C4-2B (cell line): ENCODE data around the gene TRAF1.

ENCODE experiments used
- H3K27ac ChIP-seq: fragments of 450-650 bp; 2 replicates; pipeline ENCODE4 v1.5.1; 2017
- CTCF ChIP-seq: fragments of 450-650 bp; conservative IDR thresholded peaks from 2 replicates; pipeline ENCODE4 v1.5.1; 2017; ENCODE audit warnings: mild to moderate bottlenecking
- ZFX ChIP-seq: fragments of 450-650 bp; IDR thresholded peaks from 2 replicates; pipeline ENCODE4 v1.6.1; 2017

TRAF1 gene

GRCh38 chr9:120935383-120935857 is 8.8 kb upstream of the TRAF1 start:
- TF ChIP-seq ZFX: no peak
- no peak for TF ChIP-seq CTCF
- H3K27ac ChIP-seq: peak overlapping the region; percentile 71

GRCh38 chr9:120934281-120934680 is 7.7 kb upstream of the TRAF1 start:
- no peak for TF ChIP-seq ZFX
- peak overlapping the region; percentile 71; the same call in 1 of the 2 replicates for H3K27ac ChIP-seq

GRCh38 chr9:120933310-120934055 is 6.9 kb upstream of the TRAF1 start:
- no peak overlapping the region; the same call in 1 of the 2 replicates for H3K27ac ChIP-seq

GRCh38 chr9:120932086-120932823 is 5.7 kb upstream of the TRAF1 start:
- TF ChIP-seq ZFX: no peak
- TF ChIP-seq CTCF: no peak
- H3K27ac ChIP-seq: no peak overlapping the region

More at GRCh38 chr9:120933310-120934055, 6.9 kb upstream of the TRAF1 start:
- no peak for TF ChIP-seq ZFX
- no peak for TF ChIP-seq CTCF

- TF ChIP-seq CTCF (no peak), ZFX (no peak)
- no peak overlapping the region for H3K27ac ChIP-seq
These were observed 4.9 kb upstream of the TRAF1 start for GRCh38 chr9:120931231-120932085.

- TF ChIP-seq CTCF (no peak), ZFX (no peak)
- no peak overlapping the region for H3K27ac ChIP-seq
These were observed 2.7 kb upstream of the TRAF1 start for GRCh38 chr9:120929229-120929791.

- no peak overlapping the region for H3K27ac ChIP-seq
- no peak for TF ChIP-seq ZFX
- TF ChIP-seq CTCF: no peak
These were observed 2.1 kb upstream of the TRAF1 start for GRCh38 chr9:120928483-120929228.
